Measurements from ENCODE around the gene MRPL1.
"Not testable (repeated sequence)": the region's sequence is repeated elsewhere in the genome, so short reads cannot be mapped to it uniquely, and the experiment has no call there.

MRPL1 gene

GRCh38 chr4:77920371-77920770 is 57.7 kb downstream of the MRPL1 start:
- no peak for DNase-seq

GRCh38 chr4:77921701-77922100 is 59.1 kb downstream of the MRPL1 start:
- no peak for DNase-seq

- DNase-seq, result no peak
These were observed 59.8 kb downstream of the MRPL1 start for GRCh38 chr4:77922158-77923094.

GRCh38 chr4:77927991-77928925 is 65.6 kb downstream of the MRPL1 start:
- DNase-seq, result no peak

- no peak for DNase-seq
These were observed 67.6 kb downstream of the MRPL1 start for GRCh38 chr4:77930154-77930639.

- no peak for DNase-seq
These were observed 68.2 kb downstream of the MRPL1 start for GRCh38 chr4:77930876-77931275.

GRCh38 chr4:77931452-77932135 is 69.0 kb downstream of the MRPL1 start:
- no peak for DNase-seq

GRCh38 chr4:77938560-77938959 is 75.9 kb downstream of the MRPL1 start:
- DNase-seq, result no peak

GRCh38 chr4:77945929-77946328 is 83.3 kb downstream of the MRPL1 start:
- DNase-seq, result not testable (repeated sequence)

GRCh38 chr4:77950203-77950602 is 87.6 kb downstream of the MRPL1 start:
- no peak for DNase-seq

GRCh38 chr4:77952457-77952856 is 89.8 kb downstream of the MRPL1 start:
- no peak for DNase-seq

- DNase-seq, result no peak
These were observed 92.1 kb downstream of the MRPL1 start for GRCh38 chr4:77954690-77955089.

- no peak for DNase-seq
These were observed 94.3 kb downstream of the MRPL1 start for GRCh38 chr4:77956917-77957316.

- no peak for DNase-seq
These were observed 96.3 kb downstream of the MRPL1 start for GRCh38 chr4:77958897-77959296.

- DNase-seq, result peak; percentile 10
These were observed 97.1 kb downstream of the MRPL1 start for GRCh38 chr4:77959566-77960338.

- no peak for DNase-seq
These were observed 97.7 kb downstream of the MRPL1 start for GRCh38 chr4:77960367-77960766.

GRCh38 chr4:77963004-77963403 is 100.4 kb downstream of the MRPL1 start:
- no peak for DNase-seq

- DNase-seq, result not testable (repeated sequence)
These were observed 111.0 kb downstream of the MRPL1 start for GRCh38 chr4:77973657-77974056.

- not testable (repeated sequence) for DNase-seq
These were observed 120.4 kb downstream of the MRPL1 start for GRCh38 chr4:77982900-77983540.

- DNase-seq, result not testable (repeated sequence)
These were observed 121.1 kb downstream of the MRPL1 start for GRCh38 chr4:77983612-77984311.

- no peak for DNase-seq
These were observed 127.3 kb downstream of the MRPL1 start for GRCh38 chr4:77989968-77990367.
